H9 (cell line): ENCODE results near the gene SLC9A2. TPM values are rescaled to one million over a fixed set of nuclear protein-coding genes. Genes with fewer than 3 reads are reported as not detected.

ENCODE experiments used
- DNase-seq: peaks from one replicate; pipeline ENCODE4 v3.0.0-alpha.2; 2017
- H2AFZ ChIP-seq: one replicate; pipeline ENCODE4 v1.6.1; 2013; ENCODE audit warnings: mild to moderate bottlenecking, low read length, control low read depth, moderate library complexity
- H2AK5ac ChIP-seq: 2 replicates; pipeline ENCODE4 v1.6.1; 2013; ENCODE audit warnings: low read length, control low read depth, mixed read lengths; ENCODE audit not compliant: insufficient read length
- H2BK120ac ChIP-seq: one replicate; pipeline ENCODE4 v1.6.1; 2013; ENCODE audit warnings: low read depth, mild to moderate bottlenecking, low read length, control low read depth, inconsistent platforms; ENCODE audit not compliant: poor library complexity, severe bottlenecking
- H2BK12ac ChIP-seq: 2 replicates; pipeline ENCODE4 v1.6.1; 2013; ENCODE audit warnings: low read length, control low read depth, mixed read lengths, low read depth; ENCODE audit not compliant: insufficient read length
- H2BK15ac ChIP-seq: 2 replicates; pipeline ENCODE4 v1.6.1; 2013; ENCODE audit warnings: low read depth, low read length, control low read depth
- H2BK20ac ChIP-seq: one replicate; pipeline ENCODE4 v1.6.1; 2013; ENCODE audit warnings: low read depth, mild to moderate bottlenecking, low read length, control low read depth, inconsistent platforms; ENCODE audit not compliant: poor library complexity, severe bottlenecking
- H2BK5ac ChIP-seq: 2 replicates; pipeline ENCODE4 v1.6.1; 2013; ENCODE audit warnings: low read length, control low read depth, mixed read lengths; ENCODE audit not compliant: insufficient read length
- H3K14ac ChIP-seq: 2 replicates; pipeline ENCODE4 v1.6.1; 2013; ENCODE audit warnings: low read length, control low read depth; ENCODE audit not compliant: insufficient read depth
- H3K18ac ChIP-seq: 2 replicates; pipeline ENCODE4 v1.6.1; 2013; ENCODE audit warnings: low read depth, mild to moderate bottlenecking, mixed read lengths, low read length, control low read depth; ENCODE audit not compliant: insufficient read length
- H3K23ac ChIP-seq: 2 replicates; pipeline ENCODE4 v1.6.1; 2013; ENCODE audit warnings: low read length, control low read depth, mixed read lengths, low read depth; ENCODE audit not compliant: insufficient read length
- H3K23me2 ChIP-seq: 2 replicates; pipeline ENCODE4 v1.6.1; 2013; ENCODE audit warnings: low read depth, mild to moderate bottlenecking, mixed read lengths, low read length, control low read depth; ENCODE audit not compliant: insufficient read length, poor library complexity, severe bottlenecking
- H3K27ac ChIP-seq: 2 replicates; pipeline ENCODE4 v1.5.1; 2013; ENCODE audit warnings: low read length, control low read depth, mixed read lengths, low read depth; ENCODE audit not compliant: insufficient read length
- H3K27me3 ChIP-seq: 2 replicates; pipeline ENCODE4 v1.6.1; 2013; ENCODE audit warnings: low read length, control low read depth, inconsistent platforms; ENCODE audit not compliant: insufficient read depth
- H3K4ac ChIP-seq: 2 replicates; pipeline ENCODE4 v1.6.1; 2013; ENCODE audit warnings: low read depth, mild to moderate bottlenecking, control low read depth, inconsistent platforms, low read length, moderate library complexity
- H3K4me1 ChIP-seq: 2 replicates; pipeline ENCODE4 v1.6.1; 2013; ENCODE audit warnings: low read length, control low read depth, inconsistent platforms; ENCODE audit not compliant: insufficient read depth
- H3K4me2 ChIP-seq: 2 replicates; pipeline ENCODE4 v1.6.1; 2013; ENCODE audit warnings: low read length, control low read depth, mixed read lengths; ENCODE audit not compliant: insufficient read length, insufficient read depth
- H3K56ac ChIP-seq: 2 replicates; pipeline ENCODE4 v1.6.1; 2013; ENCODE audit warnings: low read depth, mild to moderate bottlenecking, mixed read lengths, low read length, control low read depth; ENCODE audit not compliant: insufficient read length
- H3K79me1 ChIP-seq: 2 replicates; pipeline ENCODE4 v1.6.1; 2013; ENCODE audit warnings: low read depth, mild to moderate bottlenecking, moderate library complexity, low read length, control low read depth, inconsistent platforms; ENCODE audit not compliant: insufficient read depth, poor library complexity, severe bottlenecking
- H3K79me2 ChIP-seq: 2 replicates; pipeline ENCODE4 v1.6.1; 2013; ENCODE audit warnings: low read length, control low read depth, inconsistent platforms; ENCODE audit not compliant: insufficient read depth
- H3K9ac ChIP-seq: 2 replicates; pipeline ENCODE4 v1.6.1; 2013; ENCODE audit warnings: low read length, control low read depth, mixed read lengths; ENCODE audit not compliant: insufficient read length; ENCODE audit errors: extremely low read depth
- H3K9me3 ChIP-seq: one replicate; pipeline ENCODE4 v1.6.1; 2013; ENCODE audit warnings: low read depth, low read length, inconsistent platforms; ENCODE audit not compliant: control insufficient read depth
- H3T11ph ChIP-seq: one replicate; pipeline ENCODE4 v1.6.1; 2013; ENCODE audit warnings: mild to moderate bottlenecking, low read length, control low read depth, inconsistent platforms
- H4K20me1 ChIP-seq: one replicate; pipeline ENCODE4 v1.6.1; 2013; ENCODE audit not compliant: control insufficient read depth, insufficient read length, insufficient read depth
- H4K5ac ChIP-seq: 2 replicates; pipeline ENCODE4 v1.6.1; 2013; ENCODE audit warnings: low read depth, mild to moderate bottlenecking, mixed read lengths, low read length, control low read depth; ENCODE audit not compliant: insufficient read length
- H4K8ac ChIP-seq: replicated peaks from 2 replicates; pipeline ENCODE4 v1.6.1; 2013; ENCODE audit warnings: low read length, control low read depth, mixed read lengths, low read depth; ENCODE audit not compliant: insufficient read length
- H4K91ac ChIP-seq: 2 replicates; pipeline ENCODE4 v1.6.1; 2013; ENCODE audit warnings: low read depth, mild to moderate bottlenecking, moderate library complexity, mixed read lengths, low read length, control low read depth; ENCODE audit not compliant: insufficient read length
- H3K27ac Mint-ChIP-seq, 3 experiments: 2 replicates in 2 of 3; 3 replicates in 1 of 3; pipeline ENCODE4 v1.8.0; 2020 to 2021; ENCODE audit warnings: mixed read lengths in 3 of 3, mild to moderate bottlenecking in 1 of 3, moderate library complexity in 1 of 3
- H3K27me3 Mint-ChIP-seq: 2 replicates; pipeline ENCODE4 v1.8.0; 2021; ENCODE audit warnings: low read depth, mild to moderate bottlenecking, moderate library complexity, mixed read lengths
- H3K36me3 Mint-ChIP-seq, 3 experiments: 2 replicates in 2 of 3; 3 replicates in 1 of 3; pipeline ENCODE4 v1.8.0; 2020 to 2021; ENCODE audit warnings: low read depth in 3 of 3, mixed read lengths in 3 of 3; ENCODE audit not compliant: insufficient read depth in 1 of 3
- H3K4me1 Mint-ChIP-seq, 2 experiments: 2 replicates each; pipeline ENCODE4 v1.8.0; 2020; ENCODE audit warnings: mixed read lengths in 2 of 2
- H3K4me3 Mint-ChIP-seq, 2 experiments: 2 replicates in 1 of 2; 3 replicates in 1 of 2; pipeline ENCODE4 v1.8.0; 2020 to 2021; ENCODE audit warnings: mild to moderate bottlenecking in 2 of 2, mixed read lengths in 2 of 2, moderate library complexity in 1 of 2
- H3K9me3 Mint-ChIP-seq, 2 experiments: 2 replicates in 1 of 2; 3 replicates in 1 of 2; pipeline ENCODE4 v1.8.0; 2020; ENCODE audit warnings: mild to moderate bottlenecking in 2 of 2, mixed read lengths in 2 of 2, moderate library complexity in 1 of 2
- WGBS: extraction: QIAGEN DNeasy Blood & Tissue Kit; methylation state at CpG from one replicate; pipeline ENCODE4 v1.1.7; 2013; ENCODE audit warnings: missing lambda C conversion rate, low lambda C conversion rate, mixed read lengths; ENCODE audit not compliant: insufficient read length; ENCODE audit errors: extremely low coverage; 5-methylcytosine and 5-hydroxymethylcytosine counted together
- total RNA-seq: library from RNA; stranded (reverse); gene quantifications from 2 replicates; pipeline ENCODE4 v1.2.1, GENCODE V29; 2021
- TF ChIP-seq, protein P1 (sequence below): fragments of 200-600 bp; sonication (generic); conservative IDR thresholded peaks from 3 replicates; pipeline ENCODE4 v1.8.0; 2021; ENCODE audit warnings: antibody characterized with exemption, mild to moderate bottlenecking

Gene SLC9A2
- total RNA-seq, 1 experiment from 2014 or later: 0.04 TPM

- Histone ChIP-seq H3K27ac (no peak overlapping the region), H2BK120ac (no peak overlapping the region), H3K14ac (no peak overlapping the region), H3K9ac (no peak overlapping the region), H3K27me3 (no peaks in the 10 kb centered on the region), H2BK12ac (no peak overlapping the region), H4K8ac (no peak overlapping the region), H2AFZ (no peak overlapping the region), H2BK20ac (no peak overlapping the region), H2AK5ac (no peak overlapping the region), H4K5ac (no peak overlapping the region), H3K4me2 (no peak overlapping the region), H3K4ac (no peak overlapping the region), H3K79me1 (no peaks in the 10 kb centered on the region), H3K9me3 (no peaks in the 10 kb centered on the region), H3K18ac (no peak overlapping the region), H3K23ac (no peak overlapping the region), H4K91ac (no peak overlapping the region), H3K23me2 (no peaks in the 10 kb centered on the region), H4K20me1 (no peaks in the 10 kb centered on the region), H2BK15ac (no peak overlapping the region), H3K4me1 (peaks cover 2% of the 10 kb centered on the region; the same call in 1 of the 2 replicates), H3K79me2 (no peaks in the 10 kb centered on the region), H3K56ac (no peak overlapping the region), H3T11ph (no peak overlapping the region), H2BK5ac (no peak overlapping the region)
- Mint-ChIP-seq H3K4me3 (no peak overlapping the region), H3K27me3 (no peaks in the 10 kb centered on the region; the same call in 1 of the 2 replicates), H3K4me1 (peaks cover 8 to 10% of the 10 kb centered on the region in 2 experiments), H3K9me3 (no peaks in the 10 kb centered on the region), H3K27ac (no peak overlapping the region), H3K36me3 (no peaks in the 10 kb centered on the region)
- TF ChIP-seq, protein P1, sequence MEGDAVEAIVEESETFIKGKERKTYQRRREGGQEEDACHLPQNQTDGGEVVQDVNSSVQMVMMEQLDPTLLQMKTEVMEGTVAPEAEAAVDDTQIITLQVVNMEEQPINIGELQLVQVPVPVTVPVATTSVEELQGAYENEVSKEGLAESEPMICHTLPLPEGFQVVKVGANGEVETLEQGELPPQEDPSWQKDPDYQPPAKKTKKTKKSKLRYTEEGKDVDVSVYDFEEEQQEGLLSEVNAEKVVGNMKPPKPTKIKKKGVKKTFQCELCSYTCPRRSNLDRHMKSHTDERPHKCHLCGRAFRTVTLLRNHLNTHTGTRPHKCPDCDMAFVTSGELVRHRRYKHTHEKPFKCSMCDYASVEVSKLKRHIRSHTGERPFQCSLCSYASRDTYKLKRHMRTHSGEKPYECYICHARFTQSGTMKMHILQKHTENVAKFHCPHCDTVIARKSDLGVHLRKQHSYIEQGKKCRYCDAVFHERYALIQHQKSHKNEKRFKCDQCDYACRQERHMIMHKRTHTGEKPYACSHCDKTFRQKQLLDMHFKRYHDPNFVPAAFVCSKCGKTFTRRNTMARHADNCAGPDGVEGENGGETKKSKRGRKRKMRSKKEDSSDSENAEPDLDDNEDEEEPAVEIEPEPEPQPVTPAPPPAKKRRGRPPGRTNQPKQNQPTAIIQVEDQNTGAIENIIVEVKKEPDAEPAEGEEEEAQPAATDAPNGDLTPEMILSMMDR: no peak
- WGBS: no CpG with 5 or more reads among the region's 6 CpGs
- DNase-seq: no peak
Observed at GRCh38 chr2:102698369-102699111, 79.2 kb downstream of the SLC9A2 start.
